Activated T-cell treated with anti-CD3 and anti-CD28 coated beads, Interleukin-2, amount 50 U/mL, for 72 hours (primary cell): ENCODE data around the gene PDGFD. TPM values are rescaled to one million over a fixed set of nuclear protein-coding genes. Genes with fewer than 3 reads are reported as not detected.

Source experiments
- ATAC-seq, 2 donors: fragments of 150-1000 bp; cut with Tn5 transposase; replicated peaks in 1 of 2; 2 replicates each; pipeline ENCODE4 v1.10.0; 2021; ENCODE audit warnings: moderate library complexity in 2 of 2, mild to moderate bottlenecking in 1 of 2
- DNase-seq, 2 donors: peaks; one replicate each; pipeline ENCODE4 v3.0.0; 2021 to 2022; ENCODE audit warnings: mixed read lengths in 1 of 2
- H3K27ac Mint-ChIP-seq: one replicate; pipeline ENCODE4 v1.8.0; 2022; ENCODE audit warnings: mild to moderate bottlenecking, moderate library complexity, mixed read lengths
- H3K27me3 Mint-ChIP-seq: one replicate; pipeline ENCODE4 v1.8.0; 2022; ENCODE audit warnings: low read depth, mixed read lengths
- H3K36me3 Mint-ChIP-seq, 2 donors: one replicate each; pipeline ENCODE4 v1.8.0; 2022; ENCODE audit warnings: mixed read lengths in 2 of 2, mild to moderate bottlenecking in 1 of 2; ENCODE audit not compliant: insufficient read depth in 2 of 2
- H3K4me1 Mint-ChIP-seq: one replicate; pipeline ENCODE4 v1.8.0; 2022; ENCODE audit warnings: low read depth, mixed read lengths
- H3K4me3 Mint-ChIP-seq, 2 donors: one replicate each; pipeline ENCODE4 v1.8.0; 2022; ENCODE audit warnings: mild to moderate bottlenecking in 2 of 2, mixed read lengths in 2 of 2, moderate library complexity in 2 of 2
- H3K9me3 Mint-ChIP-seq, 2 donors: one replicate each; pipeline ENCODE4 v1.8.0; 2022; ENCODE audit warnings: mixed read lengths in 2 of 2
- total RNA-seq, 2 donors: library from RNA; stranded (reverse); gene quantifications; one replicate each; pipeline ENCODE4 v1.2.3, GENCODE V29; 2022

The PDGFD gene
- total RNA-seq, 2 donors from 2014 or later = 0.05 TPM; not detected in 1

DNA sequence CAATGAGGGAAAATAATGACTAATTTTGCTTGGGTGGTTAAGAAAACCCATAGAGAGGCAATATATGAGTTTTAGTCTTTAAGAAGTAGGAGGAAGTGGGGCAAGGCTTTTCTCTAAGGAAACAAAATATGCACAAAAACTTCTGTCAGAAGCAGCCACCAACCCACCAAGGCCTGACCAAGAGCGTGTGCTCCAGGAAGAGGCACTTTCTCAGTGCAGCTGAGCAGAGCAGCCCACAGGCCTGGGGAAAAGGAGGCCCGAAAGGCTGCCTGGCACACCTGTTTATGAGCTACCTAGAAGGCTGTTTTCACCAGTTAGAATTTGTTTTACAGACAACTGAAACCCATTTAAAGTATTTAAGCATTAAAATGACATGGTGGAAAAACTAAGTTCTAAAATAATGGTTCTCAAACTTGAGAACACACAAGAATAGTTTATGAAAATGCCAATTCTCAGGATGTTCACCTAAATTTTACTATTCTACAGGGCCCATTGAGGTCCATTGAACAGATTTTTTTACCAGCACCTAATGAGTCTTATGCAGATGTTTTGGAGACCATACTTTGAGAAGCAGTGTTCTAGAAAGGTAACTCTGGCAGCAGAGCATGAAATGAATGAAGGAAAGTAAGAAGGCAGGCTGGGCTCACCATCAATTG lies 288.0 kb downstream of the PDGFD start:
- peak; percentile 65 to 82 for ATAC-seq
- Mint-ChIP-seq H3K9me3 (peaks cover 0 to 1% of the 10 kb centered on the region in 2 donors), H3K27ac (peak overlapping the region; percentile 18), H3K4me3 (no peak overlapping the region), H3K4me1 (no peaks in the 10 kb centered on the region), H3K36me3 (no peaks in the 10 kb centered on the region), H3K27me3 (no peaks in the 10 kb centered on the region)
- DNase-seq = peak in 1 of 2 donors; percentile 7

GRCh38 chr11:103872748-103873147 lies 291.2 kb downstream of the PDGFD start:
- Mint-ChIP-seq H3K27me3 (no peaks in the 10 kb centered on the region), H3K27ac (no peak overlapping the region), H3K9me3 (no peaks in the 10 kb centered on the region), H3K4me1 (no peaks in the 10 kb centered on the region), H3K4me3 (no peak overlapping the region), H3K36me3 (no peaks in the 10 kb centered on the region)
- DNase-seq (no peak), ATAC-seq (no peak)

DNA sequence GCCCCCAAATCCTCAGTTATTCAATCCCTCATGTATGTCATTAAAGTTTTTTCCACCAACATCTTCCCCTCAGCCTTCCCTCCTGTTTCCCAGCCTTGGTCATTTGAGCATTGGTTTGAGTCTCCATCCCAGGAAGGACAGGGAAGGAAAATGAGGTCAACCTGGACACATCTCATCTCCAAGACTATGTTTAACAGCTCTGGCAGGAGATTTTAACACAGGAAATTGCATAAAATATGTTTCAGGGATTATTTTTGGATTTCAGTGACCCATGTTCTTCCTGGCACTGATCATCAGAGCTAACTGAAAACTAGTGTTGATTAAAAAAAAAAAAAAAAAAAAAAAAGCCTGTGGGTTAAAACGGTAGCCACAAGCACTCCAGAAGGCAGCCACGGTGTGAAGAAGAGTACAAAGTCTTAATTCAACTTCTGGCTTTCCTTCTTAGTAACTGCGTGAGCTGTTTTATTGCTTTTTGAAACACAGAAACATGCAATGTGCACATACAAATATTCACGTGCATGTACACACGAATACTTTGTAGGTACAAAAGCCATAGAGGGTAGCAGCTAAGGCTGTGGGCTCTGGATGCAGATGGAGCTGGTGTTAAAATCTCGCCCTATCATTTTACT lies 291.9 kb downstream of the PDGFD start:
- Mint-ChIP-seq H3K27me3 (no peaks in the 10 kb centered on the region), H3K27ac (no peak overlapping the region), H3K36me3 (no peaks in the 10 kb centered on the region)

GRCh38 chr11:103870821-103871309 lies 293.1 kb downstream of the PDGFD start:
- H3K36me3 Mint-ChIP-seq = no peaks in the 10 kb centered on the region
- H3K9me3 Mint-ChIP-seq = no peaks in the 10 kb centered on the region
- DNase-seq = no peak
- H3K4me3 Mint-ChIP-seq = no peak overlapping the region
- no peaks in the 10 kb centered on the region for H3K27me3 Mint-ChIP-seq
- H3K27ac Mint-ChIP-seq = no peak overlapping the region
- ATAC-seq = no peak
- no peaks in the 10 kb centered on the region for H3K4me1 Mint-ChIP-seq

More for the DNA sequence above, 291.9 kb downstream of the PDGFD start:
- no peak for DNase-seq
- Mint-ChIP-seq H3K9me3 (no peaks in the 10 kb centered on the region), H3K4me3 (no peak overlapping the region), H3K4me1 (no peaks in the 10 kb centered on the region)
- no peak for ATAC-seq

DNA sequence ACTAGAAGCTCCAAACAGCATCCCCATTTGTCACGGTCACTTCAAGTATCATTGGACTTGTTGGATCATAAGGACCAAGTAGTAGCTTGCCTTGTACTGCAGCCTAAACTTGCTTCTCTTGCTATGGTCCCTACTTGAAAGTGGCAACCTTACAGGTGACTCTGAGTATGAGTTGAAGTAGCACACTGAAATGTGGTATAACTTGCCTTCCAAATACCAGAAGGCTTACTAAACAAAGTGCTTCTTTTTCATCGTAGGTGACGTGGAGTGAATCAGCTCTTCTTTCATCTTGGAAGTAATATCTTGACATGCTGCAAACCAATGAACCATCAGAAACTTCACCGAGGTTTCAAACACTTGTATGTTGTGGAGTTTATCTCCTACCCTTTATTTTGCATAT lies 296.5 kb downstream of the PDGFD start:
- no peaks in the 10 kb centered on the region for H3K27me3 Mint-ChIP-seq
- peaks cover 0 to 3% of the 10 kb centered on the region in 2 donors for H3K9me3 Mint-ChIP-seq
- H3K27ac Mint-ChIP-seq = no peak overlapping the region
- H3K4me3 Mint-ChIP-seq = no peak overlapping the region
- no peaks in the 10 kb centered on the region for H3K36me3 Mint-ChIP-seq
- peaks cover 5% of the 10 kb centered on the region for H3K4me1 Mint-ChIP-seq
- no peak for ATAC-seq
- no peak for DNase-seq

DNA sequence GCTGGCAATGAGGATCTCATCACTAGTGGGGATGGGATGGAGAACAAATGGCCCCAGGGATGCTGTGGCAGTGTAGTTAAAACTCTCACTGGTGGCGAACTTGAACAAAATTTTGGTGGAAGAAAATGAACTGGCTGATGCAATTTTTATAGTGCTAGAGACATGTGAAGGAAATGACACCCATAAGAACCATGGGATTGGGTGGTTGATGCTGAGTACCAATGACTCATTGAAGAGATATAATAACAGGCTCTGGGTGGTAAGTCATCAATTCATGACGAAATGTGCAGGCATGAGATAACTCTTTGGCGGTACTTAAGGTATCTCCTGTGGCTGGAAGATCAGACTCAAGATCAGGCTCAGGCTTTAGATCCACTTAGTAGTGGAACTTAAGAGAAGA lies 300.4 kb downstream of the PDGFD start:
- Mint-ChIP-seq H3K9me3 (peaks cover 0 to 6% of the 10 kb centered on the region in 2 donors), H3K36me3 (no peaks in the 10 kb centered on the region), H3K27me3 (no peaks in the 10 kb centered on the region), H3K4me1 (peaks cover 5% of the 10 kb centered on the region), H3K27ac (peak overlapping the region; percentile 10), H3K4me3 (no peak overlapping the region)
- DNase-seq (no peak), ATAC-seq (peak; percentile 69 to 75)

DNA sequence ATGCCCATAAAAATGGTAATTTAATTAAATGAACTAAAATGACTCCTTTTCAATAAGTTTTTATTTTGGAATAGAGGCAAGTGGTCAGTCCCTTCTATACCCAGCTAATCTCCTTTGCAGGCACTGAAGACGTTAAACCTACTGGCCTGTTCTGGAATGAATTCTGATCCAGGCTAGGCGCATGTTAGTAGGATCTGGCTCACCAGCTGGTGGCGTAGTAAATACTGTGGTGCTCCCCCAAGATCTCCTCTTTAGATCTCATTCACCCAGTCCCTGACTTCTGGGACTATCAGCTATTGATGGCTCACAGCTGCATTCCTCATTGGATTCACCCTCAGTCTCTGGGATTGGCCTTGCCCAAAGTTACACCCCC lies 301.2 kb downstream of the PDGFD start:
- H3K4me3 Mint-ChIP-seq = no peak overlapping the region
- peaks cover 0 to 6% of the 10 kb centered on the region in 2 donors for H3K9me3 Mint-ChIP-seq
- H3K27ac Mint-ChIP-seq = no peak overlapping the region
- H3K36me3 Mint-ChIP-seq = no peaks in the 10 kb centered on the region
- H3K27me3 Mint-ChIP-seq = no peaks in the 10 kb centered on the region
- ATAC-seq (no peak), DNase-seq (no peak)
- peaks cover 5% of the 10 kb centered on the region for H3K4me1 Mint-ChIP-seq

DNA sequence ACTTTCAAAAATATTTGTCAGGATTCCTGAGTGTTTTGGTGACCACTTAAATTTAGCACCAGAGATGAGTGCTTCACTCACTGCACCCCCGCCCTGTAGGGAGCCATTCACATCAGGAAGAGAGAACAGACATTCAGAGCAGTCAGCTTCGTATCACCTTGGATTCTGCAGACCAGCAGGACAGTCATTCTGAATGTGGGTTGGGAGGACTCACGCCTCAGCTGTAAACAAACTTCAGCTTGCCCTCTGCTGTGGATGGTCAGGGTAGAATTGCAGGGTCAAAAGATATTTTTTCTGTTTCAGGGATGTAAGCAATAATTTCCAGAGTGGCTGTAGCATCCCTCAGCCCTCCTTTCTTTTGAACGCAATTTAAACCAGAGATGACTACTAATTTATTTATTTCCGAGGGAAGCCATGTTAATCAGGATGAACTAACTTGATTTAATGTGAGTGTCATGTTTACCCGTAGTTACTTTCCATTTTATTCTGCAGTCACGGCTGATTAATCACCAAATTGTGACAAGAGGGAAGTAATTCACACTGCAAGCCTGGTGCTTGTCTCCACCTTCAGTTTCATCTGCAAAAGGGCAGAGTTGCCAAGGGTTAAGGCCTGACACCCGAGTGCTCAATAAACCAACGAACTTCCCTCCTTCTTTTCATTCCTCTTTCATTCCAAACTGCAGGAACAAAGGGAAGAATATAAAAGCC lies 301.7 kb downstream of the PDGFD start:
- no peak for DNase-seq
- H3K4me1 Mint-ChIP-seq = peaks cover 5% of the 10 kb centered on the region
- H3K27ac Mint-ChIP-seq = no peak overlapping the region
- no peak for ATAC-seq
- peaks cover 0 to 6% of the 10 kb centered on the region in 2 donors for H3K9me3 Mint-ChIP-seq
- no peaks in the 10 kb centered on the region for H3K36me3 Mint-ChIP-seq
- H3K27me3 Mint-ChIP-seq = no peaks in the 10 kb centered on the region
- H3K4me3 Mint-ChIP-seq = no peak overlapping the region

Other genes with a start within 250 kb of the PDGFD start
- gene DDI1, start 127.5 kb downstream of the PDGFD start, total RNA-seq = not detected